SIG-M5 treated with dmso at 0.1 percent for 504 hours (cell line): ENCODE measurements around the gene CYP27B1.
A peak's percentile ranks its signal among the peaks of the same experiment; 100 is the strongest.

Source experiments
- DNase-seq: peaks from one replicate; lab custom pipeline; 2025; ENCODE audit not compliant: unreplicated experiment; lab: John Stamatoyannopoulos, UW

Gene CYP27B1

DNA sequence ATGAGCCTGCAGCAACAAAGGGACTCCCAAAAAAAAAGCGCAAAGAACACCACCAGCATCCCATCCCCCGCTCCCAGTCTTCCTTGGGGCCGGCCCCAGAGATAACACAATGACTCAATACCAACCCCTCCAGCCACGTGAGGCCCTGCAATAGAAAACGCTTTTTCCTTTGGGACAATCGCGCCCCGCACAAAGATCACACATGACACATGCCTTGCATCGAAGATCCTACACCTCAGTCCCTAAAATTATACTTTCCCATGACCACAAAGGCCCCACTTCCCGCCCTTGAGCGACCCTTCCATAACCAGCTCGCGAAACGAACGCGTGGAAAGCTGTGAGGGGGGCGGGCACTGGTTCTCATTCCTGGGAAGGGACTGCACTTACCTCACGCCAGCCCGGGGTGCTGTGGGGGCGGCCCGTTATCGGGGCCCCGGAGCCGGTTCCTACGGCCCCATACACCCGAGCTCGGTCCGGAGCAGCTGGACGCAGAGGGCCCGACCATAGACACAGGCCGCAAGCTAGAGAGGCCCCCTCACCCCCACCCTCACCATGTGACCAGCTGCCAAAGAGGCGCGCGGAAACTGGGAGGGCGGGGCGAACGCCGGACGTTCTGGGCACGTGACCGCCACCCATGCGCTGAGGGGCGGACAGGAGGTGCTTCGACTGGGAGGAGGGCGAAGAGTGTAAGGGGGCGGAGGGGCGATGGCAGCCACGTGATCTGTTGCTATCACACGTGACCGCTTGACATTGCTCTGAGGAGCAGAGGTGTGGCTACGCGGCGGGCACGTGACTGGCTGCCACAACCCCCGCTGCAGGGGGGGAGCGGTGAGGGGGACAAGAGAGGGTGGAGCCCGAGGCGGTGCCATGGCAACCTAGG, 14.8 kb downstream of the CYP27B1 start, which contains the start of gene CDK4:
CDK4 (minus strand) TSS at position 523 of the 880 bp plus-strand sequence. CDS start 593 bp downstream, outside the sequence.
- peak; percentile 100 for DNase-seq

DNA sequence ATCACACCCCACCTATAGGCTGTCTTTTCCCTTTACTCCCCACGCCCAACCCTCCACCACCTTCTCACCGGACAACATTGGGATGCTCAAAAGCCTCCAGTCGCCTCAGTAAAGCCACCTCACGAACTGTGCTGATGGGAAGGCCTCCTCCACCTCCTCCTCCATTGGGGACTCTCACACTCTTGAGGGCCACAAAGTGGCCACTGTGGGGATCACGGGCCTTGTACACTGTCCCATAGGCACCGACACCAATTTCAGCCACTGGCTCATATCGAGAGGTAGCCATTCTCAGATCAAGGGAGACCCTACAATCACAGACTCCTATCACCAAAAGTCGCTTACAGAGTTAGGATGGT, 15.5 kb downstream of the CYP27B1 start:
- no peak for DNase-seq

DNA sequence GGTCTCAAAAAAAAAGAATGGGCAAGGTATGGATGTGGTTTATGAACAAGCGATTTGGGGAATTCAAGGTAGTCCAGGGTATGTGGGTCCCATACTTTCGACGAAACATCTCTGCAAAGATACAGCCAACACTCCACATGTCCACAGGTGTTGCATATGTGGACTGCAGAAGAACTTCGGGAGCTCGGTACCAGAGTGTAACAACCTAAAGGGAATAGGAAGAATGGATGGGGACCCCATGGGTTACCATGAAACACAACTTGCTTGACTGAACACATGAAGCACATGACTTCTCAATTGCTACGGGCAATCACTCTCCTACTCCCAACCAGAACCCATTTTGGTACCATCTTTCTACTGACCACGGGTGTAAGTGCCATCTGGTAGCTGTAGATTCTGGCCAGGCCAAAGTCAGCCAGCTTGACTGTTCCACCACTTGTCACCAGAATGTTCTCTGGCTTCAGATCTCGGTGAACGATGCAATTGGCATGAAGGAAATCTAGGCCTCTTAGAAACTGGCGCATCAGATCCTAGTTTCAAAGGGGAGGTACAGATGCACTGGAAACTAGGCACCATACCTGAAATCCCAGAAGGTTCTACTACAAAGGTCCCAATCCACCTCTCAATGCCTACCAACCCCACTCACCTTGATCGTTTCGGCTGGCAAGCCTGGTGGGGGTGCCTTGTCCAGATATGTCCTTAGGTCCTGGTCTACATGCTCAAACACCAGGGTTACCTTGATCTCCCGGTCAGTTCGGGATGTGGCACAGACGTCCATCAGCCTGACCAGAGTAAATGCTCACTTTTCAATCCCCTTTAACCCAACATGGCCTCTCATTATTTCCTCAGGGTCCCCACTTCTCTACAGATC, 16.1 kb downstream of the CYP27B1 start:
- no peak for DNase-seq

DNA sequence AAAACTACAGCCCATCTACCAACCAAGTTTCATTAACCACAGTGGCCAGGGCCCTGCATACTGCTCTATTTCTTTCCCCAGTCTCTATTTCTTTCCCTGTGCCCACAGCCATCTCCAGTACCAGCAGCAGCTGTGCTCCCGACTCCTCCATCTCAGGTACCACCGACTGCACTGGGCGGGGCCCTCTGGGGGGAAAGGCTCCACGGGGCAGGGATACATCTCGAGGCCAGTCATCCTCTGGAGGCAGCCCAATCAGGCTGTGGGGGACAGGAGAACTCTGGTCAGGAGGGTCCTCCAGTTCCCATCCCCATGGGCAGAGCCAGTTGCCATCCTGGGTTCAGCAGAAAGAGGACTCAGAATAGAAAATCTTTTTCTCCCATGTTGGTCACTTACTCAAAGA, 17.8 kb downstream of the CYP27B1 start:
- no peak for DNase-seq

DNA sequence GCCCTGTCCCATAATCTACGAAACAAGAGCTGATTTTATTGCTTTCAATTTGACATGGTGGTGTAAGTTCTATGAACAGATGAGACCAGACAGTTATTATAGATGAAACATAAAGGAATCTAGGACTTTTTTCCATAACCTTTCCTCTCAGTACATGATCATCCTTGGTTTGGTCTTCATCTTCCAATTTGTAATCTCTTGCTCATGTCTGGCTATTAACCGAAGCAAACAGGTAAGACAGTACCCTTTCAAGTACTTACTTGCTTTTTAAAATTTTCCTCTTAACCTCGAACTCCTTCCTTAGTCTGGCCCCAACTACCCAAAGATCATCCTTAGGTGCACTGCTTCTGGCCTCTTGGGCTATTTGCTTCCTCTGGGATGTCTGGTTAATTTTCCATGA, 20.9 kb downstream of the CYP27B1 start:
- no peak for DNase-seq

DNA sequence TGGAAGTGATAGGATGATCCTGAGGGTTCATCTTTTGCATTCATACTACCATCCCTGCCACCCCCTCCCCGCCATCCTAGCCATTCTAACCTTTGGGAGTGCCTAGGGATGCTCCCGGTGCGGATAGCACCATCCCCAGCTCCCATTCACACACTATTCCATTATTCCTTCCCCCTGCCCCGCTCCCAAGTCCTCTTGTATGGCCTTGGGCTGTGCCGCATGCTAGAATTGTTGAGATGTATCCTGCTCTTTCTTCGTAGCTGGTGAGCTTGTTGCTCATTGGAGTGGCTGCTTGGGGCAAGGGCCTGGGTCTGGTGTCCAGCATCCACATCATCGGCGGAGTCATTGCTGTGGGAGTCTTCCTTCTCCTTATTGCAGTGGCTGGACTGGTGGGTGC, 21.4 kb downstream of the CYP27B1 start:
- no peak for DNase-seq

DNA sequence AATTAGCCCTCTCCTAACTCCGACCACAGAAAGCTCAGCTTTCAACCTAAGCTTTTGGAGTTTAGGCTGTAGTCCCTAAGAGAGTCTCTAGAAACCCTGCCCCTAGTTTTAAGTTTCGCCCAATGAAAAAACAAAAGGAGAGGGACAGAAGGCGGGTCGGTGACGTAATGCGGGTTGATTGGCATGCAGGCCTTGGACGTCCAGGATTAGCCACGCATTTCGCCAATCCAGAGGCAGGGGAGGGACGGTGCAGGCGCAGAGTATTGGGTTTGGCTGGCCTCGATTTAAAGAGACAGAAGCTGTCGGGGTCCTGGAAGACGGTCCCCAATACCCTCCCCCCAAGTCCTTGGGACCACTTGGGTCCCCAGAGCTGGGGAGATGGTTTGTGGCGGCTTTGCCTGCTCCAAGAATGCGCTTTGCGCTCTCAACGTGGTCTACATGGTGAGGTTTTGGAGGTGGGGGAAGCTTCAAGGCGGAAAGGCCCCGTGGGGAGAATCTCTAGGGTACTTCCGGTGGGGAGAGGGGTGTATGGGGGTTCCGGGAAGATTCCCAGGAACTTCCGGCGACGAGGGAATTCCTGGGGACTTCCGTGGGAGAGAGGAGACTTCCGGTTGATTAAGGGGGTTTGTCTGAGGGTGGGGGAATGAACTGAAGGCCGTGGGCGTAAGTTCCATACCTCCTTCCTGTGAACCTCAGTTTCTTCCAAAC, 21.9 kb downstream of the CYP27B1 start, which contains the start of gene TSPAN31:
TSPAN31 (plus strand) TSS at position 263 of the 708 bp plus-strand sequence; CDS start at position 379, 116 bp downstream.
- peak; percentile 100 for DNase-seq

DNA sequence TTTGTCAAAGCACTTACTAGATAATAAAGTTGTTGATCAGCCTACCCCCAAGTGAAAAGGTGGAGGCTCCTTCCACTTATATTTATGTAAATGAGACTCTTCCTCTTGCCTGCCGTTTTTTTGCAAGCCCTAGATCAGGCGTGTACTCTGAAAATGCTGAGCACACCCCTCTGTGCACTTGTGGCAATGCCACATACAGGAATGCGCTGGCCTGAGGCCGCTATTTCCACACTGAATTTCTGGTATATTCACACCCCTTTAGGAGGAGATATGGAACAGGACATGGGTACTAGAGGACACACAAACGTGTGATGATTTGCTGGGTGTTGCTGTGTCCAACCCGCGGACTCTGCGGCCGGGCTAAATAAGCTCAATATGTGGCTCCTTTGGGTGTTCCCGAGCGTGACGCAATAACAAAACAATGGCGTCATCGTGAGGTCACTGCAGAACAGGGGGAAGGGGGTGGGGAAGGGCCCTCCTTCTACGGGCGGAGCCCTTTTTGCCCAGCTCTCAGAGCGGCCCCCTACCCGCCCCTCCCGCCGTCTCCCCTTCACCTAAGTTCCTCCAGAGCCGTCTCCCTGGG, 22.6 kb downstream of the CYP27B1 start:
- DNase-seq: peak; percentile 58

DNA sequence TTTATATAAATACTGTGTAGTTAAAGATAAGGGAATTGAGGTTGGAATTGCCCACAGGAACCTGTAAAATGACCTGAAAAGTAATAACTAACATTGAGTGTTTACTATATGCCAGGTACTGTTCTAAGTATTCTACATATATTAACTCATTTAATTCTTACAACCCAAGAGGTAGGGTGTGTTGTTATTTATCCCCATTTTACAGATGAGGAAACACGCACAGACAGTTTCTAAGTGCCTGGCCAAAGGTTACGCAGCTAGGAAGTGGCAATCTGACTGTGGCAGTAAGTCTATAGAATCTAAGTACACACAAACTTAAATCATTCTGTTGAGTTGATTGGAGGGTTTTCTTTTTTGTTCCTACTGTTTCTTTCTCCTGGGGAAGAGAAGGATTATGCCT, 23.1 kb downstream of the CYP27B1 start:
- no peak for DNase-seq

DNA sequence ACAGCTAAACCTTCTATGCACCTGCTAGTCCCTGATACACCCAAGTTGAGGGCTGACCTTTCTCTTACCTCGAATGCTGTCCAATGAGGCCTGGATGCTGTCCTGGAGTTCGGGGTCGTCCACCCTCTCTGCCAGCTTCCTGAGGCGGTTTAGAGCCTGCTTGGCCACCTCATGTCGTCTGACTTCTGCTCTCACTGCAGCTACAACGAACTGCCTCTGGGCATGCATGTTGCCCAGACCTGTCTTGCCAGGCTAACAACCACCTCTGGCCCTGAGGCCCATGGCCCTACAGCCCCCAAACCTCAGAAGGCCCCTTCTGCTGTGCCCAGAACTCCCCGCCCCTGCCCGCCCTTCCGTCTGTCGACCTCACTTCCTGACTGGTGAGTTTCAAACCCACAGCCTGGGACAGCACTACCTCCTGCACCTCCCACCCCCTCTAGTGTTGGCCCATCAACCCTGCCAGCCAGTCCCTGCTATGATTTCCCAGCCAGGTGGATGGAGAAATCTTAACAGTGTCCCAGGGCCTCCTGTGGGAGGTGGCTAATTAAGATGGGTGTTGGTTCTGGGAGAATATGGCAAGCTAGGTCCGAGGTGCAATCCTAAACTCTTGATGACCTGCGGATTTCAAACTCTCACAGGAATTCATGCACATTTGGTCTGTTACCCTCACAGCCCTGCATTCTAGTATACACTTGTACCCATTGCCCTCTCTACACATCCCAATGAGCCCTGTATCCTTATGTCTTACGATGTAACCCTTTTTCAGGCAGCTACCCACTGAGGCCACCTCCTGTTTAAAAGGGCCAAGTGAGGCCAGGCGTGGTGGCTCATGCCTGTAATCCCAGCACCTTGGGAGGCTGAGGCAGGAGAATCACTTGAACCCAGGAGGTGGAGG, 24.8 kb downstream of the CYP27B1 start:
- peak; percentile 80 for DNase-seq

DNA sequence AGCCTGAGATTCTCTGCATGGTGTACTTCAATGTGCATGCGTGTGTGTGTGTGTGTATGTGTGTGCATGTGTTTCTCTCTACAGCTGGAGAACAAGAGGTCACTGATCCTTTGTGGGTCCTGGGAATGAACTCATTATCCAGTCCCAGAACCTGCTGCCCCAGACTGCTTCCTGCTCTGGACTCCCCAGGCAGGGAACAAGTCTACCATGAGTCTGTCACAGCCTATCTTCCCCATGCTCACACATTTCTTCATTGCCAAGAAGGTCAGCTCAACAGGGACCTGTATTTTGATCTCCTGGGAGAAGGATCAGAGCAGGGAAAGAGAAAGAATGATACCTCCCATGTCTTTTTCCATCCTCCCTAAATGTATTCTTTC, 25.5 kb downstream of the CYP27B1 start:
- DNase-seq: no peak

DNA sequence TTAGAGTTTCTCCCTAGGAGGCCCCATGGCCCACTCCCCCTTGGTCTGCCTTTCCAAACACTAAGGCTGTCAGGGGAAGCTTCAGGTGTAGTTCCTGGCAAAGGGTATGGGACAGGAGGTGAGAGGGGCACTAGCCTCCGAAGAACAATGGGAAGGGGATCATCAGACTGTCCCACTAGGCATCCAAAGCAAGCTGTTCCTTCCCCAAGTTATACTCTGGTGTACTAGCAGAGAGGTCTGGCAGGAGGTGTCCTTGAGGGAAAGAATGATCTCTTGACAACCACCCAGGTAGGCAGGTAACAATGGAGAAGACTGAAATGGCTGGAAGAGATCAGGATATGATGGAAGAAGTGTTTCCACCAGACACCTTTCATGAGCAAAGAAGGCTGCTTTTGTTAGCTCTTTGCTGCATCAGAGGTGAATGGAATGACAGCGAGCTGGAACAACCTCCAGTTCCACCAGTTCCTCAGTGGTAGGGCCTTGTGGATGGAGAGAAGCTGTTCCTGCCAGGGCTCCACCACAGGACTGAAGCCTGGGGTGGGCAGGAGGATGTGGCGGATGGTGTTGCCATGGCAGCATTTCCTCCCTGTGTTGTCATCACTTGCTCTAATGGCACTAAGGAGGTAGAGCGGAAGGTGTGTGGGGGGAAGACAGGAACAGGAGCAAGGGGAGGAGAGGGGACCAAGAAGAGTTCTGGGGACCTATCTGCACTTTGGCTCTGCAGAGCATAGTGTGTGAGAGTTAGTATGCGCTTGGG, 26.0 kb downstream of the CYP27B1 start:
- peak; percentile 81 for DNase-seq

DNA sequence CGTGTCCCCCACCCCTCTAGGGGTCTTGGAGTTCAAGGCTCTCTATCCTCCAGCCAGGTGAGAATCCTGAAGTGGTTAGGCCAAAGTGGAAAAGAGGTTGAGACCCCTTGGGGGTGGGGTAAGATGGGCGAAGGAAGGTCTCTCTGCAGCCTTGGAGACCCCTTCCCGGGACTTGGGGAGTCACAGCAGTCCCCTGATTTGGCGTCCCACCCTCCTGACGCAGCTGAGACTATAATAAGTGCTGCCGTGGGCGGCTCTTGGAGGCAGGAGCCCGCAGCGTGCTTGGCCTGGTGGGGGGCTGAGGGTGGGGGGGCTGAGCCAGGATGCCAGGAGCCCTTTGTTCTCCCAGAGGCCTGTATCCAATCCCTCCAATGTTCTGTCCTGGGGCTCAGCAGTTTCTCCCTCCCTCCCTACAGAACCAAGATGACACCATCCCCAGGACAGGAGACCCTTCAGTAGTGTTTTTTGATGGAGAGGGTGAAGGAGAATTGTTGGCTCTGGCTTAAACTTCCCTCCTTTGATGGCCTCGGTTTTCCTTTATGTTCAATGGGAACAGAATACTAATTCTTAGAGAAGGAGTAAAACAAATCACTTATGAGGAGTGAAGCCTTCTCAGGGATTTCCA, 26.9 kb downstream of the CYP27B1 start:
- DNase-seq: no peak

DNA sequence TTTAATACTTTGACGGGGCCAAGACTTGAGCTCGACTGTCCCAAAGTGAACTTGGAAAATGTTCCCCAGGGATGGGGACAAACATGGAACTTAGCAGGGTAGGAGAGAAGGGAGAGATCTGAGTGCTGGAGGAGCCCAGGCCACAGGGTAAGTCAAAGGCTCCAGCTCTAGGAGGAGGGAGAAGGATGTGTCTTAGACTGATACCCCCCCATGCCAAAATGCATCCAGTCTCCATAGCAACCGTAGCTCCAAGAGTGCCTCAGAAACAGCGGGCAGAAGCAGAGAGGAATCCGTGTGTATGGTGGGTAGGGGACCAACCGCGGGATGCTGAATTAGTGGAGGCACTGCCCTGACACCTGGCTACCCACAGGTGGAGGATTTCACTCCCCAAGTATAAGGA, 27.5 kb downstream of the CYP27B1 start:
- no peak for DNase-seq

DNA sequence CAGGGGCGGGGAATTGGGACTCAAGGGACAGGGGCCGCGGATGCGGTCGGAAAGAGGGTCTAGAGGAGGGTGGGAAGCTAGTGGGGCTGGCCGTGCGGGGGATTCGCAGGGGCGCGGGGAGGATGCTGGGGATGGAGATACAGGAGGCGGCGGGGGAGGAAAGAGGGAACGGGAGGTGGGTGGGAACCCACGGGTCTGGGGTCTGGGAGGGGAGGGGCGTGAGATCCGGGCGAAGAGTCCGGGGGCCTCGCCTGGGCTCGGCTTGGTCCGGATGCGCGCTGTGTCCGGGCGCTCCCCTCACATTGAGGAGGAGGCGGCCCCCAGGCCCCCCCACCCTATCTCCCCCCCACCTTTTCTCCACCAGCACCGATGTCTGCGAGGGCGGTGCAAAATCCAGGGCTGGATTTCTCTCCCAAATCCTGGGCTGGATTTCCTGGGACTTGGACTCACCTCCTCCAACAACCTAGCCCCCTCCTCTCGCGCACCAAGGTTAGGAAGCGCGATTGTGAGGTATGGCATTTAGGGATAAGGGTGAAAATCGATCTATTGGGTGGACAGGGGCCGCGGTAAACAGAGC, 28.1 kb downstream of the CYP27B1 start, which contains the start of gene AGAP2:
AGAP2 (minus strand) TSS at position 82 of the 577 bp plus-strand sequence. CDS start 496 bp downstream, outside the sequence.
- no peak for DNase-seq

DNA sequence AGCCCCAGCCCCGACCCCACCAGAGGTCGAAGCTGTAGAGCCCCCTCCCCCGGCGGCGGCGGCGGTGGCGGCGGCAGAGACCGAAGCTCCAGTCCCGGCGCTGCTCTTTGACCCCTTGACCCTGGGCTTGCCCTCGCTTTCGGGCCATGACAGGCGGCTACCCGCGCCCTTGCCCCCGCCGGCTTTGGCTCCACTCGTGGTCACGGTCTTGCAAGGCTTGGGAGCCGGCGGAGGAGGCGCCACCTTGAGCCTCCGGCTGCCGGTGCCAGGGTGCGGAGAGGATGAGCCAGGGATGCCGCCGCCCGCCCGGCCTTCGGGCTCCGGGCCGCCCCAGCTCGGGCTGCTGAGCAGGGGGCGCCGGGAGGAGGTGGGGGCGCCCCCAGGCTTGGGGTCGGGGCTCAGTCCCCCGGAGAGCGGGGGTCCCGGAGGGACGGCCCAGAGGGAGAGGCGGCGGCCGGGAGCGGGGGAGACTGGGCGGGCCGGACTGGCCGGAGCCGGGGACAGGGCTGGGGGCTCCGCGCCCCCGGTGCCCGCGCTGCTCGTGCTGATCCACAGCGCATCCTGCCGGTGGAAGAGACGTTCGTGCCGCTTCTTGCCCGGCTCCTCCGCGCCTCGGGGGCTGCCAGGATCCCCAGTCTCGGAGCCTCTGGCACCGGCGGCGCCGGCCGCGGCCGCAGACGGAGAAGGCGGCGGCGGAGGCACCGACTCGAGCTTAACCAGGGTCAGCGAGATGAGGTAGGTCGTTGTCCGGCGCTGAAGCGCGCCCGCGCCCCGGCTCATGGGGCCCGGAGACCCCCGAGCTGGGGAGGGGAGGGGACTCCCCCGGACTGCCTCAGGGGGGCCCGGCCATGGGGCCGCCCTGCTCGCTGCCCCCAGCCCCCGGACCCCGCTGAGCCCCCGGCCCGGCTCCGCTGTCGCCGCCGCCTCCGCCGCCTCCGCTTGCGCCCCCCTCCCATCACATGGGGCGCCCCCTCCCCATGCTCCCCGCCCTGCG, 29.1 kb downstream of the CYP27B1 start:
- DNase-seq: no peak
